ENCODE results near the gene ZNF581. TPM values are rescaled to one million over a fixed set of nuclear protein-coding genes. Genes with fewer than 3 reads are reported as not detected.

Gene ZNF581
- total RNA-seq, 1 donor, result 19.0 TPM

DNA sequence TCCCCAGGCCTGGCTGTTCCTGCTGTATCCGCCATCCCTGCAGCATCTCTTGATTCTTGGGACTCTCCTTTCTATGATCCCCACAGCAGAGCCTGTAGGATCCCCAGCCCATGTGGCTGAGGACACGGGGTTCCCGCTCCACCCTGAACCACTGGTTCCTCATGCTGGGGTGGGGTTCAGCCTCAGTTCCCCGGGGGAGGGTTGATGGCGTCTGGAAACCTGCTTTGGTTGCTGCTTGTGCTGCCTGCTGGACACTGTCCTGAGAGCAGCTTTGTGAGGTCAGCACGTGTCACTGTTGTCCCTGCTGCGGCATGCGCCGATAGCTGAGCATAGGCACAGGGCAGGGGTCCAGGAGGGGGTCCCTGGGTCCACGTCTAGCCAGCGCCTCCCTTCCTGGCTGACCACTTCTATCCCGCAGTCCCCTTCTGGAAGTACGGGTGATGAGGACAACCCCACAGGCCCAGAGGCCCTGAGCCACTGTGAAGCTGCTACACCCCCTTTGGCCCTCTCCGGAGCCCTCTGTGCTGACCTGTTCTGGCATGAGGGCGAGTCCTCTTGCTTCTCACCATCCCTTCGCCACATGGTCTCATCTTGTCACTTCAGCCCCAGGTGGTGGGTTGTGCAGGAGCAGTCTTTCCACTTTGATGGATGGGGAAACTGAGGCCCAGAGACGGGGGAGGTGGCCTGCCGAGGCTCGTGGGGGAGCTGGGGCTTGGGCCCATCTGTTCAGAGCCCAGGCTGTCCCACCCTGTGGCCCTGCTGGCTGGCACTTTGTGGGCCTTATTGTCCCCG, 37.1 kb downstream of the ZNF581 start:
- Histone ChIP-seq H3K9me3 (ENCODE audit: low read depth, low read length) (no peaks in the 10 kb centered on the region), H3K4me1 (ENCODE audit: insufficient read depth, low read length) (peaks cover 50% of the 10 kb centered on the region), H3K4me3 (ENCODE audit: low read length) (no peak overlapping the region), H3K27me3 (ENCODE audit: insufficient read depth, low read length) (no peaks in the 10 kb centered on the region)

DNA sequence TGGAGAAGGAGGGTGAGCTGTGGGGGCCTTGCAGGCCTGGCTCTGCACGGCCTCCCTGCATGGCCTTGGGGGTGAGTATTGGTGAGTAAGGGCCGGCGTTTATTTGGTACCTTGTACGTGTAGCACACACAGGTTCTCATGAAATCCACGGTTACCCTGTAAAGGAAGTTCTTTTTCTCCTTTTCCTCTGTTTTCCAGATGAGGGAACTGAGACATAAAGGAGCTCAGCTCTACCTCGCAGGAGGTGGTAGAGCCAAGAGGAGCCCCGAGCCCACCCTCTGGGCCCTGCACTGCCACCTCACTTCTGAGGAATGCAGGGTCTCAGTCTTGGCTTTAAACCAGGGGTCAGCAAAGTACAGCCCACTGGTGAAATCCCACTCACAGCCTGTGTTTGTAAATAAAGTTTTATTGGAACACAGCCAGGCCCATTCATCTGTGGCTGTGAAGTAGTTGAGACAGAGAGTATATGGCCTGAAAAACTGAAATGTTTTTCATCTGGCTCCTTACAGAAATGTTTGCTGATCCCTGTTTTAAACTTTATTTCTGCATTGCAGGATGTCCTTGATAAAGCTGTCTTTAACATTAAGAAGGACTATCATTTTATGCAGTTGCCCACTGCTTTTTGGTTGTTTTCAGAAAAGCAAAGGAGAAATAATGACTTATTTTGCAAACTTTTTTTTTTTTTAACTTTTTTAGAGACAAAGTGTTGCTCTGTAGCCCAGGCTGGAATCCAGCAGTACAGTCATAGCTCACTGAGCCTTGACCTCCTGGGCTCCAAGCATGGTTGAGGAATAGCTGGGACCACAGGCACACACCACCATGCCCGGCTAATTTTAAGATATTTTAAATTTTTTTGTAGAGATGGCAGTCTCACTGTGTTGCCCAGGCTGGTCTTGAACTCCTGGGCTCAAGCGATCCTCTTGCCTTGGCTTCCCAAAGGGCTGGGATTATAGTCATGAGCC, 38.0 kb downstream of the ZNF581 start:
- H3K4me1 ChIP-seq (ENCODE audit: insufficient read depth, low read length), result peaks cover 41% of the 10 kb centered on the region
- H3K4me3 ChIP-seq (ENCODE audit: low read length), result no peak overlapping the region
- no peaks in the 10 kb centered on the region for H3K27me3 ChIP-seq (ENCODE audit: insufficient read depth, low read length)
- no peaks in the 10 kb centered on the region for H3K9me3 ChIP-seq (ENCODE audit: low read depth, low read length)

DNA sequence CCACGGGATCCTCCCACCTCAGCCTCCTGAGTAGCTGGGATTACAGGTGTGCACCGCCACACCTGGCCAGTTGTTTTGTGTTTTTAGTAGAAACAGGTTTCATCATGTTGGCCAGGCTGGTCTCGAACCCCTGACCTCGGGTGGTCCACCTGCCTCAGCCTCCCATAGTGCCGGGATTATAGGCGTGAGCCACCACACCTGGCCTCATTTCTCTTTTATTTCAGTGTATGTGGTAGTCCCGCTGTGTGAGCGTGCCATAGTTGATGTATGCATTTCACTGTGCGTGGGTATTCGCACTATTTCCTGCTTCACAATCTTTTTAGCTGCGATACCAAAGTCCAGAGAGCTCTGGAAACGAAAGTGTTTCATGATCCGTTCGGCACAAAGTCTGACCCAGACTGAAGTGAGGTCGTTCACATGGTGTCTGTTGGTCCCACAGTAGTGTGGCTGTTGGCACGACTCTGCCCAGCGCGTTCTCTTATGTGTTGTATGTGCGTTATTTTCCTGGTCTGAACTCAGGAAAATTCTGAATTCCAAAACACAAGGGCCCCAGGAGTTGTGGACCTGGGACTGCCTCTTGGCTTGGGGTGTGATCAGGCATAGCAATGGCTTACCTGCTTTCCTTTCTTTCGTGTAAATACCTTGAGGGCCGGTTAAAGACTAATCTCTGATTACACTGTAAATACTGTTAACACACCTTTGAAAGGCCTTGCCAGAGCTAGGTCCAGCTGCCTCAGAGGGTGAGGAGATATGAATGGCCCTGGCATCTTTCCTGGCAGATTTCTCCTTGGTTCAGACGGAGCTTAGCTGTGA, 40.2 kb downstream of the ZNF581 start:
- Histone ChIP-seq H3K4me1 (ENCODE audit: insufficient read depth, low read length) (peaks cover 19% of the 10 kb centered on the region), H3K9me3 (ENCODE audit: low read depth, low read length) (no peaks in the 10 kb centered on the region), H3K27me3 (ENCODE audit: insufficient read depth, low read length) (no peaks in the 10 kb centered on the region), H3K4me3 (ENCODE audit: low read length) (no peak overlapping the region)

DNA sequence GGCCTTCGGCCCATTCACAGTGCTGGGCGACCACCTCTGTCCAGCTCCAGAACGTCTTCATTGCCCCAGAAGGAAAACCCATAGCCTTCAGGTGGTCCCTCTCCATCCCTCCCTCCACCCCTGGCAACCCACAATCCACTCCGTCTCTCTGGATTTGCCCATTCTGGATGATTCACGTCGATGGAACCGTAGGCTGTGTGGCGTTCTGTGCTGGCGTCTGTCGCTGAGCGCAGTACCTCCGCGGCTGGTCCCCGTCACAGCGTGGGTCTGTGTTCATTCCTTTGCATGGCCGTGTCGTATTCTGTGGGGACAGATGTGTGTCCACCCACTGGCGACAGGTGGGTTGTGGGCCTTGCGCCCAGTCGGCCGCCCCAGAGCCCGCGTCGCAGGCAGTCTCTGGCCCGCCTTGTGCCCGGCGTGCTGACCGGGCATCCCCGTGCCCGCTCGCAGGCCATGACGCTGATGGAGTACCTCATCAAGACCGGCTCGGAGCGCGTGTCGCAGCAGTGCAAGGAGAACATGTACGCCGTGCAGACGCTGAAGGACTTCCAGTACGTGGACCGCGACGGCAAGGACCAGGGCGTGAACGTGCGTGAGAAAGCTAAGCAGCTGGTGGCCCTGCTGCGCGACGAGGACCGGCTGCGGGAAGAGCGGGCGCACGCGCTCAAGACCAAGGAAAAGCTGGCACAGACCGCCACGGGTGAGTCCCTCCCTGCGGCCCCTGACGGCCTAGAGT, 41.7 kb downstream of the ZNF581 start:
- no peaks in the 10 kb centered on the region for H3K9me3 ChIP-seq (ENCODE audit: low read depth, low read length)
- H3K27me3 ChIP-seq (ENCODE audit: insufficient read depth, low read length), result no peaks in the 10 kb centered on the region
- H3K4me3 ChIP-seq (ENCODE audit: low read length), result no peak overlapping the region
- H3K4me1 ChIP-seq (ENCODE audit: insufficient read depth, low read length), result peaks cover 4% of the 10 kb centered on the region

DNA sequence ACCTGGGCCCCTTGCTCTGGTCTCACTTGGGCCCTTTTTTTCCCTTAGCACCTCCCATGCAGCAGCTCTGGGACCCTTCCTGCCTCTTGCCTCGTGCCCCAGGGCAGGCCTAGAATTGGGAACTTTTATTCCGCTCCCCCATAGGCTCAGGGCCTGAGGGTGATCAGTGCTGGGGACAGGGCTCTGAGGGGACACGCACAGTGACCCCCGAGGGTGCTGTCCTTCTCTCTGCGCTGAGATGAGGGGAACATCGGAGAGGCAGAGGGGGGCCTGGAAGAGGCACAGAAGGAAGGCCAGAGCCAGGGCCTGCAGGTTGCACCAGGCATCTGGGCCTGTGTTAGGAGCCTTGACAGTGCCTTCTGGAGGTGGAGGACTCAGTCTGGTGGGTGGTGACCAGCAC, 42.3 kb downstream of the ZNF581 start:
- no peaks in the 10 kb centered on the region for H3K4me1 ChIP-seq (ENCODE audit: insufficient read depth, low read length)
- H3K4me3 ChIP-seq (ENCODE audit: low read length), result no peak overlapping the region
- no peaks in the 10 kb centered on the region for H3K27me3 ChIP-seq (ENCODE audit: insufficient read depth, low read length)
- no peaks in the 10 kb centered on the region for H3K9me3 ChIP-seq (ENCODE audit: low read depth, low read length)

DNA sequence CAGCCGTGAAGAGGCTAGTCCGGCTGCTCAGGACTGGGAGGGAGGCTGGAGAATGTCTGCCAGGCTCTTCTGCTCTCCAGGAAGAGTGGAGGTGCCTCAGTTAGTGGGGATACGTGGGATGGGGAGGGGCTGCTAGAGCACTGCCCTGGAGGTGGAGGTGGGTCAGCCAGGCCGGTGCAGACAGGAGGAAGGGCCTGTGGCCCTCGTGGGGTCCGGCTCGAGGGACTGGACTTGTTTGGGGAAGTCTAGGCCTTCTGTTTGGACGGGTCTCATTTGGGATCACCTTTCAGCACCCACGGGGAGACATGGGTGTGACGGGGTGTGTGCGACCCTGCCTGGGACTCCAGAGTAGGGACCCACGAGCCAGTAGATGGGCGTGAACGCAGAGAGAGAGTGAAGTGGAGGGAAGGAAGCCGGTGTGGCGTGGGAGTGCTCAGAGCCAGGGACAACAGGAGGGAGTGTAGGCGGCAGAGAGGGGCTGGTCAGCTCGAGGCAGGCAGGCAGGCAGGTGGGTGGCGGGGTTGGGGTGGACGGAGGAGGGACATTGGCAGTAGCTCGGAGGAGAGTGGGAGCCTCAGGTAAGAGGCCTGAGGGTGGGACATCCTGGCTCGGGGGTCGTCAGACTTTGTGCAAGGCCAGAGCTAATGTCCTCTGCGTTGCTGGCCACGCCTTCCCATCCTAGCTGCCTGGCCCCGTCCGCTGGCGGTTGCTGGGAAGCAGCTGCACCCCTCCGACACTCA, 43.0 kb downstream of the ZNF581 start:
- no peak overlapping the region for H3K4me3 ChIP-seq (ENCODE audit: low read length)

DNA sequence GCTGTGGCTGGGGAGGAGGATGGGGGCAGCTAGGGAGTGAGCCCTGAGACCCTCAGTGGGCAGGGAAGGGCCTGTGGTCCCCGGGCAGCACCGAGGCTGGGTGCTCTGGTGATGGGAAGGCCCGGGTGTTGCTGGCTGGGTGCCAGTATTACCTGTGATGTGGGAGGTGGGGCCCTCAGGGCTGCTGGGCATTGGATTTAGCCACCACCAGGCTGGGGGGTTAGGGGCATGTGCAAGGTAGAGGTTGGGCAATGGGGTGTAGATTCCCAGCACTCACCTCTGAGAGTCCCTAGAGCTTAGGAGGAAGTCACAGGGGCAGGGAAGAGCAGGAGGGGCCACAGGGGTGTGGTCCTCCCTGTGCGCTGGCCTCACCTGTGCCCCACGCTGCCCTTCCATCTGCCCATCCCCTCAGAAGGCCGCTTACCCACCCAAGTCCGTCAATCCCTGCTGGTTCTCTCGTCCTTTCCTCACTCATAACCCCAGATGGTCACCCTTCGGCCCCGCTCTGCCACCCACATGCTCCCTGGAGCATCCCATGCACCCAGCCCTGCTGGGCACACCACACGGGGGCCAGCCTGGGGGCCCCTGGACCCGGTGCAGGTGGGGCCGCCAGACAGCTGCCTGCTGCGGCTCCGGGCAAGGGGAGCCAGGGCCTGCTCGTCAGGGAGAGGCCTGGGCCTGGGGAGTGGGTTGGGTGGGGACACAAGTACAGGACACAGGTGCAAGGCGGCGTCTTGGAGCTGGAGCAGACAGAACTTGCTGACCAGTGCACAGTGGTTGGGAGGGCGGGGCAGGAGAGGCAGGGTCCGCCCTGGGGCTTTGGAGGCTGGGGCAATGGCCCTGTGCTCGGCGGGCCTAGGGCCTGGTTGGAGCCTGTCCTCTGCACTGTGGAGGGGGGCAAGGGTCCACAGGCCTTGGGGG, 44.1 kb downstream of the ZNF581 start:
- Histone ChIP-seq H3K4me3 (ENCODE audit: low read length) (no peak overlapping the region), H3K27me3 (ENCODE audit: insufficient read depth, low read length) (no peaks in the 10 kb centered on the region), H3K4me1 (ENCODE audit: insufficient read depth, low read length) (no peaks in the 10 kb centered on the region), H3K9me3 (ENCODE audit: low read depth, low read length) (no peaks in the 10 kb centered on the region)

More for the DNA sequence above, 43.0 kb downstream of the ZNF581 start:
- Histone ChIP-seq H3K4me1 (ENCODE audit: insufficient read depth, low read length) (no peaks in the 10 kb centered on the region), H3K27me3 (ENCODE audit: insufficient read depth, low read length) (no peaks in the 10 kb centered on the region), H3K9me3 (ENCODE audit: low read depth, low read length) (no peaks in the 10 kb centered on the region)

DNA sequence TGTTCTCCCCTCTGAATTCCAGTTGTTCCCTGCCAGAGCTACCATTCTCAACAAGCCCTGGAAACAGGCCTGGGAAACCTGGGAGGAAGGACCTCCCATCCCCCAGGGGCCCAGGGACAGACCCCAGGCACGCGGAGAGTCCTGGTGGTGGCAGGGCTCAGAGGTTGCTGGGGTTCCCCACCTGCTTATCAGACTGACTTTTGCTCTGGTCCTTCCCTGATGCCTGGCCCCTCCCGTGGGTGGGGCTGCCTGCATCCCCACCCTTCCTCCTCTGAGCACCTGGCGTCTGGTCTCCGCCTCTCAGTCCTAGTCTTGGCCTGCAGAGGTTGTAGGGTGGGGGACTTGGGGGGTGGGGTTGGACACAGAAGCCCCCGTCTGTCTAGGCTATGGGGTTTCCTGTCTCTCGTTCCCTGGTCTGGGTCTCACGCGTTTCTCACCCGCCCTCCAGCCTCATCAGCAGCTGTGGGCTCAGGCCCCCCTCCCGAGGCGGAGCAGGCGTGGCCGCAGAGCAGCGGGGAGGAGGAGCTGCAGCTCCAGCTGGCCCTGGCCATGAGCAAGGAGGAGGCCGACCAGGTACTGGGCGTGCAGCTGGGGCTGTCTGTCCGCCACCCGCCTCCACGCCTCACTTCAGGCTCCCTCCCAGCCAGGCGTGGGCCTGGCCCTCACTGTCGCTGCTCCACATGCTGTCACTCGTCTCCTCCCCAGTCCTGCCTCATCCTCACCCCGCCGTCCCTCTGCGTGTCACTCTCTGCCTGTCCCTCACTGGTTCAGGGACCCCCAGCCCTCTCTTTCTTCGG, 45.2 kb downstream of the ZNF581 start:
- Histone ChIP-seq H3K27me3 (ENCODE audit: insufficient read depth, low read length) (no peaks in the 10 kb centered on the region), H3K9me3 (ENCODE audit: low read depth, low read length) (no peaks in the 10 kb centered on the region), H3K4me1 (ENCODE audit: insufficient read depth, low read length) (no peaks in the 10 kb centered on the region), H3K4me3 (ENCODE audit: low read length) (no peak overlapping the region)

DNA sequence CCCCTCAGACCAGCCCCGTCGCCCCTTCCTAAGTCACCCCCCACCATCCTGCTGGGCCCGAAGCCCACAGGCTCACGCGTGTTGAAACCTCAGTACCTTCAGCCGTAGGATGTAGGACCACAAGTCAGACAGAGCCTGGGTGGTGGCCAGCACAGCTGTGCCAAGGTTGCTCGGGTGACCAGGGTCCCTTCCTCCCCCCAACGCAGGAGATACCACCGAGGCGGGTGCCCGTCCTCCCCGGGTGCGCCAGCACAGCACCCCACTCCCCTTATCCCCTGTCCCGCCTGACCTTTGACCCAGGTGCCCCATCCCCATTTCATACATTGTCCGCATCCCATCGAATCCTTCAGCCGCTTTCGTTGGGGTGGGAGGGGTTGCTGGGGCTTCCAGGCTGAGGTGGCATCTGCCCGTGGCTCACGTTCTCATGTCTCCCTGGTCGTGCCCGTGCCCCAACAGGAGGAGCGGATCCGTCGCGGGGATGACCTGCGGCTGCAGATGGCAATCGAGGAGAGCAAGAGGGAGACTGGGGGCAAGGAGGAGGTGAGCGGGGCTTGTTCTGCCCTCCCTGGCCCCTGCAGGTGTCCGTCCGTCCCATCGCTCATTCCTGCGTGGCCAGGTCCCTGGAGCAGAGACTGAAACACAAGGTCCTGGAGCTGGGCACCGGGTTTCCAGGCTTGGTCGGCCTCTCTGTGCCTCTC, 46.1 kb downstream of the ZNF581 start:
- H3K4me3 ChIP-seq (ENCODE audit: low read length), result no peak overlapping the region
- no peaks in the 10 kb centered on the region for H3K4me1 ChIP-seq (ENCODE audit: insufficient read depth, low read length)
- no peaks in the 10 kb centered on the region for H3K27me3 ChIP-seq (ENCODE audit: insufficient read depth, low read length)
- H3K9me3 ChIP-seq (ENCODE audit: low read depth, low read length), result no peaks in the 10 kb centered on the region

DNA sequence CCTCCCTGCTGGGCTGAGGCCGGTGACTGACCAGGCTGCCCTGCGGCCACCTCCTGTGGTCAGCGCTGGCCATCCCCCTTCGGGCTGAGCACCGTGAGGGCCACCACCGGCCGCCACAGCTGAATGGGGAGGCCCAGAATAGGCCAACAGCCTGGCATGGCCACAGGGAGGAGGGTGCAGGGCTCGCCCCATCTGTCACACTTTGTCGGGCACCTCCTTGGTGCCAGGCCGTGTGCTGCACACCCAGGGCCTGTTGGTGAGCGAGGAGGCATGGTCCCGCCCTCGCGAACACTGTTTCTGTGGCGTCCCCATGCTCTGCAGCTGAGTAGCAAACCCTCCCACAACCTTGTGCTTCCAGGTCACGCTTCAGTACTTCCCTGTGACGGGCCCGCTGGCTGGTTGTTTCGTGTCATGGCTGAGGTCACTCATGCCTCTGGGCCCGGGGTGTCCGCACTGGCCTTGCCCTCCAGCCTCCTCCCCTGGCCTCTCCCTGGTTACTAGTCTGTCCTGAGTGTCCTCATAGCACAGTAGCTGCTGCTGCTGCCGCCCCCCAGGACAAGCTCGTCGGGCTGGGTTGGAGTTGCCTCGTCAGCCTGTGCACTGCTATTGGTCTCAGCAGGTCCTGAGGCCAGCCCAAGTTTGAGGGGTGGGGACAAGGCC, 46.8 kb downstream of the ZNF581 start:
- no peaks in the 10 kb centered on the region for H3K9me3 ChIP-seq (ENCODE audit: low read depth, low read length)
- H3K27me3 ChIP-seq (ENCODE audit: insufficient read depth, low read length), result no peaks in the 10 kb centered on the region
- no peak overlapping the region for H3K4me3 ChIP-seq (ENCODE audit: low read length)
- no peaks in the 10 kb centered on the region for H3K4me1 ChIP-seq (ENCODE audit: insufficient read depth, low read length)

DNA sequence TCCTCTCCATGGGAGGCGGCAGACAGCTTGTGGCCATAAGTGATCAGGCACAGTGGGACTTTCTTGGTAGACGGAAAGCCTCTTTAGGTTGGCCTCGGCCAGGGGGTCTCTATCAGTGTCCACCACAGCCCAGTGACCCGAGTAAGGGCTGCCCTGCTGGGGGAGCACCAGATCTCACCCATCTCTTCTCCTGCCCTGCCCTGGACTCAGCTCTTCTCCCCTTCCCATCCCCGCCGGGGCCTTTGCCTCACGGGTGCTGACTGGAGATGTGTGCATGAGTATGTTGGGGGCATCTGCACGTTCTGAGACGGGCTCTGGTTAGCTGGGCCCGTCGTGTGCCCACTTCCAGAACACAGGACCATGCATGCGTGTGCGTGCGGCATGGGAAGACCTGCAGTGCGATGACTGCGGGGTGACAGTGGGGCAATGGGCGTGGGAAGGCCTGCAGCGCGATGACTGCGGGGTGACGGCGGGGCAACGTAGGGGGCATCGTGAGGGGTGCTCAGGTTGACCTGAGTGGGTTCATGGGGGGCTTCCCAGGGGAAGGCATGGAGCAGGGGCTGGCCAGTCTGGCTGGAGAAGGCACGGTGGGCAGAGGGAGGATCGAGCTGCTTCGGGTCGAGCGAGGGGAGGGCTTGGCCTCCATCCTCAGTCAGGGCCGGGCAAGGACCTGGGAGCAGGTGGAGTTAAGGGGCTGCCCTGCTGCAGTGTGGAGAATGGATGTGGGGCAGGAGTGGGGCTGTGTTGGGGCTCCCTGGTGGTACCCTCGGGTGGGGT, 47.5 kb downstream of the ZNF581 start:
- H3K4me3 ChIP-seq (ENCODE audit: low read length), result no peak overlapping the region
- H3K27me3 ChIP-seq (ENCODE audit: insufficient read depth, low read length), result no peaks in the 10 kb centered on the region
- no peaks in the 10 kb centered on the region for H3K9me3 ChIP-seq (ENCODE audit: low read depth, low read length)
- no peaks in the 10 kb centered on the region for H3K4me1 ChIP-seq (ENCODE audit: insufficient read depth, low read length)
